ENCODE results near the gene TIMM29. TPM values are rescaled to one million over a fixed set of nuclear protein-coding genes. Genes with fewer than 3 reads are reported as not detected.
A peak's percentile ranks its signal among the peaks of the same experiment; 100 is the strongest.

Gene TIMM29
- total and polyA plus RNA-seq, 9 of the 15 experiments (the other 6 are each of a cell fraction or from before 2014, with no cell fraction given): 2.4 to 29.4 (median 16.3) TPM

DNA sequence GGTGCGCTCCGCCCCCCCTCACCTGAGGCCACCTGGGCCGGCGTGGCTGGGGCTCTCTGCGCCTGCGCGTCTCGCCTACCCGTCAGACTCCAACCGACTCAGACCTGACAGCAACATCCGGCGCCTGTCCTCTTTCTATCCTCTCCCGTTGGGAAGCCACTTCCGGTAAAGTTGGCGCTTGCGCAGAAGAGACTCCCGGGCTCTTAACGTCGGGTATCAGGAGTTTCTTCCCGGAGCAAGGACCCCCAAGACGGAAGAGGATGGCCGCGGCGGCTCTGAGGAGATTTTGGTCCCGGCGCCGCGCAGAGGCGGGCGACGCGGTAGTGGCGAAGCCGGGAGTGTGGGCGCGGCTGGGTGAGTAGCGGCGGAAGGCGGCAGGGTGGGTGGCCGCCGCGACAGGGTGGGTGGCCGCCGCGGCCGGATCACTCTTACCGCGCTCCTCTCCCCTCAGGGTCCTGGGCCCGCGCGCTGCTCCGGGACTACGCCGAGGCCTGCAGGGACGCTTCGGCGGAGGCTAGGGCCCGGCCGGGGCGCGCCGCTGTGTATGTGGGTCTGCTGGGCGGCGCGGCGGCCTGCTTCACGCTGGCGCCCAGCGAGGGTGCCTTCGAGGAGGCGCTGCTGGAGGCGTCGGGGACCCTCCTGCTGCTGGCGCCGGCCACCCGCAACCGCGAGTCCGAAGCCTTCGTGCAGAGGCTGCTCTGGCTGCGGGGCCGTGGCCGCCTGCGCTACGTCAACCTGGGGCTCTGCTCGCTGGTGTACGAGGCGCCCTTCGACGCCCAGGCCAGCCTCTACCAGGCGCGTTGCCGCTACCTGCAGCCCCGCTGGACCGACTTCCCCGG is at the start of gene TIMM29, which contains the start of gene YIPF2 (continued):
- TF ChIP-seq HDAC6 (IDR thresholded peaks at IDR 0.05; ENCODE audit: low read depth, low read length) (no peak), ZNF24 (IDR thresholded peaks at IDR 0.05) (peak; percentile 10; the same call in 1 of the 2 replicates), ZNF583 (CRISPR knock-in tag; IDR thresholded peaks at IDR 0.05) (no peak; the same call in 1 of the 2 replicates), TEAD1 (CRISPR knock-in tag; IDR thresholded peaks at IDR 0.05) (0 out of 4 replicates have a peak, but pooled peaks have one; percentile 18 to 38), GABPB1 (CRISPR knock-in tag; IDR thresholded peaks at IDR 0.05) (peak; percentile 100), ZBED1 (IDR thresholded peaks at IDR 0.05) (no peak), SMAD4 (CRISPR knock-in tag; conservative IDR thresholded peaks at IDR 0.05) (peak; percentile 34; the same call in 1 of the 2 replicates), FUS (optimal IDR thresholded peaks at IDR 0.05; ENCODE audit: low read depth, low read length) (peak; percentile 39), ZNF239 (CRISPR knock-in tag; IDR thresholded peaks at IDR 0.05) (no peak), NFE2L1 (tag; IDR thresholded peaks at IDR 0.05; ENCODE audit: borderline replicate concordance, low read depth) (no peak), ZBTB8A (IDR thresholded peaks at IDR 0.05; ENCODE audit: partially characterized antibody) (no peak), NR3C1 (CRISPR knock-in tag; IDR thresholded peaks at IDR 0.05) (no peak), RFX5 (IDR thresholded peaks at IDR 0.05; ENCODE audit: low read depth, low read length) (0 out of 2 replicates have a peak, but pooled peaks have one; percentile 14), CCAR2 (IDR thresholded peaks at IDR 0.05; ENCODE audit: low read depth, low read length) (no peak), TAF15 (IDR thresholded peaks at IDR 0.05; ENCODE audit: low read depth, low read length) (no peak), ZNF165 (CRISPR knock-in tag; IDR thresholded peaks at IDR 0.05; ENCODE audit: borderline replicate concordance) (no peak)
- TF ChIP-seq, protein P1, sequence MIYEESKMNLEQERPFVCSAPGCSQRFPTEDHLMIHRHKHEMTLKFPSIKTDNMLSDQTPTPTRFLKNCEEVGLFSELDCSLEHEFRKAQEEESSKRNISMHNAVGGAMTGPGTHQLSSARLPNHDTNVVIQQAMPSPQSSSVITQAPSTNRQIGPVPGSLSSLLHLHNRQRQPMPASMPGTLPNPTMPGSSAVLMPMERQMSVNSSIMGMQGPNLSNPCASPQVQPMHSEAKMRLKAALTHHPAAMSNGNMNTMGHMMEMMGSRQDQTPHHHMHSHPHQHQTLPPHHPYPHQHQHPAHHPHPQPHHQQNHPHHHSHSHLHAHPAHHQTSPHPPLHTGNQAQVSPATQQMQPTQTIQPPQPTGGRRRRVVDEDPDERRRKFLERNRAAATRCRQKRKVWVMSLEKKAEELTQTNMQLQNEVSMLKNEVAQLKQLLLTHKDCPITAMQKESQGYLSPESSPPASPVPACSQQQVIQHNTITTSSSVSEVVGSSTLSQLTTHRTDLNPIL (CRISPR knock-in tag; IDR thresholded peaks at IDR 0.05): no peak
- TF ChIP-seq, protein P2, sequence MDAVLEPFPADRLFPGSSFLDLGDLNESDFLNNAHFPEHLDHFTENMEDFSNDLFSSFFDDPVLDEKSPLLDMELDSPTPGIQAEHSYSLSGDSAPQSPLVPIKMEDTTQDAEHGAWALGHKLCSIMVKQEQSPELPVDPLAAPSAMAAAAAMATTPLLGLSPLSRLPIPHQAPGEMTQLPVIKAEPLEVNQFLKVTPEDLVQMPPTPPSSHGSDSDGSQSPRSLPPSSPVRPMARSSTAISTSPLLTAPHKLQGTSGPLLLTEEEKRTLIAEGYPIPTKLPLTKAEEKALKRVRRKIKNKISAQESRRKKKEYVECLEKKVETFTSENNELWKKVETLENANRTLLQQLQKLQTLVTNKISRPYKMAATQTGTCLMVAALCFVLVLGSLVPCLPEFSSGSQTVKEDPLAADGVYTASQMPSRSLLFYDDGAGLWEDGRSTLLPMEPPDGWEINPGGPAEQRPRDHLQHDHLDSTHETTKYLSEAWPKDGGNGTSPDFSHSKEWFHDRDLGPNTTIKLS (IDR thresholded peaks at IDR 0.05; ENCODE audit: borderline replicate concordance, low read depth): peak; percentile 99
- TF ChIP-seq, protein P3, sequence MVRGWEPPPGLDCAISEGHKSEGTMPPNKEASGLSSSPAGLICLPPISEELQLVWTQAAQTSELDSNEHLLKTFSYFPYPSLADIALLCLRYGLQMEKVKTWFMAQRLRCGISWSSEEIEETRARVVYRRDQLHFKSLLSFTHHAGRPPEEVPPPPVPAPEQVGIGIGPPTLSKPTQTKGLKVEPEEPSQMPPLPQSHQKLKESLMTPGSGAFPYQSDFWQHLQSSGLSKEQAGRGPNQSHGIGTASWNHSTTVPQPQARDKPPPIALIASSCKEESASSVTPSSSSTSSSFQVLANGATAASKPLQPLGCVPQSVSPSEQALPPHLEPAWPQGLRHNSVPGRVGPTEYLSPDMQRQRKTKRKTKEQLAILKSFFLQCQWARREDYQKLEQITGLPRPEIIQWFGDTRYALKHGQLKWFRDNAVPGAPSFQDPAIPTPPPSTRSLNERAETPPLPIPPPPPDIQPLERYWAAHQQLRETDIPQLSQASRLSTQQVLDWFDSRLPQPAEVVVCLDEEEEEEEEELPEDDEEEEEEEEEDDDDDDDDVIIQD (CRISPR knock-in tag; IDR thresholded peaks at IDR 0.05): no peak
- TF ChIP-seq, protein P4, sequence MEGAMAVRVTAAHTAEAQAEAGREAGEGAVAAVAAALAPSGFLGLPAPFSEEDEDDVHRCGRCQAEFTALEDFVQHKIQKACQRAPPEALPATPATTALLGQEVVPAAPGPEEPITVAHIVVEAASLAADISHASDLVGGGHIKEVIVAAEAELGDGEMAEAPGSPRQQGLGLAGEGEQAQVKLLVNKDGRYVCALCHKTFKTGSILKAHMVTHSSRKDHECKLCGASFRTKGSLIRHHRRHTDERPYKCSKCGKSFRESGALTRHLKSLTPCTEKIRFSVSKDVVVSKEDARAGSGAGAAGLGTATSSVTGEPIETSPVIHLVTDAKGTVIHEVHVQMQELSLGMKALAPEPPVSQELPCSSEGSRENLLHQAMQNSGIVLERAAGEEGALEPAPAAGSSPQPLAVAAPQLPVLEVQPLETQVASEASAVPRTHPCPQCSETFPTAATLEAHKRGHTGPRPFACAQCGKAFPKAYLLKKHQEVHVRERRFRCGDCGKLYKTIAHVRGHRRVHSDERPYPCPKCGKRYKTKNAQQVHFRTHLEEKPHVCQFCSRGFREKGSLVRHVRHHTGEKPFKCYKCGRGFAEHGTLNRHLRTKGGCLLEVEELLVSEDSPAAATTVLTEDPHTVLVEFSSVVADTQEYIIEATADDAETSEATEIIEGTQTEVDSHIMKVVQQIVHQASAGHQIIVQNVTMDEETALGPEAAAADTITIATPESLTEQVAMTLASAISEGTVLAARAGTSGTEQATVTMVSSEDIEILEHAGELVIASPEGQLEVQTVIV (CRISPR knock-in tag; IDR thresholded peaks at IDR 0.05; ENCODE audit: borderline replicate concordance): no peak

Measured in K562 (cell line).